Central memory CD8-positive, alpha-beta T cell (primary cell): ENCODE data around the gene NRIP3.
"Not testable (repeated sequence)": the region's sequence is repeated elsewhere in the genome, so short reads cannot be mapped to it uniquely, and the experiment has no call there.

Experiments used
- ATAC-seq: fragments of 150-1000 bp; cut with Tn5 transposase; replicated peaks from 2 replicates; pipeline ENCODE4 v1.10.0; 2022; ENCODE audit warnings: mild to moderate bottlenecking, moderate FRiP score, moderate number of reproducible peaks; ENCODE audit not compliant: poor library complexity, severe bottlenecking; ENCODE audit errors: extremely low read depth
- DNase-seq, 2 donors: peaks; one replicate each; pipeline ENCODE4 v3.0.0; 2021; ENCODE audit warnings: low spot score in 2 of 2
- H3K27ac Mint-ChIP-seq: one replicate; pipeline ENCODE4 v1.8.0; 2022; ENCODE audit warnings: low read depth, mild to moderate bottlenecking, moderate library complexity, mixed read lengths
- H3K27me3 Mint-ChIP-seq: one replicate; pipeline ENCODE4 v1.8.0; 2022; ENCODE audit warnings: mixed read lengths
- H3K36me3 Mint-ChIP-seq: one replicate; pipeline ENCODE4 v1.8.0; 2022; ENCODE audit warnings: mild to moderate bottlenecking, moderate library complexity, mixed read lengths; ENCODE audit not compliant: insufficient read depth
- H3K4me1 Mint-ChIP-seq: one replicate; pipeline ENCODE4 v1.8.0; 2022; ENCODE audit warnings: mixed read lengths
- H3K4me3 Mint-ChIP-seq: one replicate; pipeline ENCODE4 v1.8.0; 2022; ENCODE audit warnings: mild to moderate bottlenecking, moderate library complexity, mixed read lengths
- H3K9me3 Mint-ChIP-seq: one replicate; pipeline ENCODE4 v1.8.0; 2022; ENCODE audit warnings: mixed read lengths

The NRIP3 gene

DNA sequence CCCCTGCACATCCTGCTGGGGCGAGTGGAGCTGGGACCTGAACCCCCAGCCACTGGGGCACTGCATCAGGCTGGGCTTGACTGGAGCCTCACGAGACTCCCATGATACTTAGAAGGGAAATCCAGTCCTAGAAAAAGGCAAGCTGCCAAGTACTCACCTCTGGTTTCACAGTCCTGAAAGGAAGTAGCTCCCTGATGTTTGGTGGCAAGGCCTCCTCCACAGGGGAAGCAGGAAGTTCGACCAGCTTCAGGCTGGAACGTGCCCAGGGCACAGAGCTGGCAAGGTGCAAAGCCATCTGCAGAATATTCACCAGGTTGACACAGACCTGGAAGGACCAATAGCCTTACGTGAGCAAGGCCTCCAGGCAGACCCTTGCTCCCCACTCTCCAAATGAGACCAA lies 26.8 kb upstream of the NRIP3 start:
- H3K27ac Mint-ChIP-seq, result no peak overlapping the region
- ATAC-seq (no peak), DNase-seq (no peak)
- no peak overlapping the region for H3K4me3 Mint-ChIP-seq
- no peaks in the 10 kb centered on the region for H3K4me1 Mint-ChIP-seq
- peaks cover 27% of the 10 kb centered on the region for H3K27me3 Mint-ChIP-seq
- no peaks in the 10 kb centered on the region for H3K9me3 Mint-ChIP-seq
- no peaks in the 10 kb centered on the region for H3K36me3 Mint-ChIP-seq

DNA sequence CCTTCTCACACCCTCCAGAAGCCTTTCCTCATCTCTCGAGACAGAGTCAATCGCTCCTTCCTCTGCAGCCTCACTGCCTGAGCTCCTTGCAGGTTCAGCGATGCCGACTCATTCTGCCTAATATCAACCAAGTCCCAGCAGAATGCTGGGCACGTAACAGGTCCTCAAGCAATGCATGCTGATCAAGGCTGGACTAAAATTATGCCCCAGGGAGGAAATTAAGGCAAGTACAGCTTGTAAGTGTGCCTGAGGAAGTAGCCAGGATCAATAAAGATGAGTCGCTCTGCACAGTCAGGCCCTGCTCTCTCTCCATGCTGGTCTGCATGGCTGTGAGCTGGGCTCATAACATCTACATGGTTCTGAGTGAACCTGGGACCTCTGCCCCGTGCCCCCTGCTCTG lies 25.6 kb upstream of the NRIP3 start:
- Mint-ChIP-seq H3K9me3 (no peaks in the 10 kb centered on the region), H3K4me1 (no peaks in the 10 kb centered on the region), H3K36me3 (no peaks in the 10 kb centered on the region), H3K4me3 (no peak overlapping the region), H3K27ac (no peak overlapping the region), H3K27me3 (peaks cover 36% of the 10 kb centered on the region)
- ATAC-seq (no peak), DNase-seq (no peak)

DNA sequence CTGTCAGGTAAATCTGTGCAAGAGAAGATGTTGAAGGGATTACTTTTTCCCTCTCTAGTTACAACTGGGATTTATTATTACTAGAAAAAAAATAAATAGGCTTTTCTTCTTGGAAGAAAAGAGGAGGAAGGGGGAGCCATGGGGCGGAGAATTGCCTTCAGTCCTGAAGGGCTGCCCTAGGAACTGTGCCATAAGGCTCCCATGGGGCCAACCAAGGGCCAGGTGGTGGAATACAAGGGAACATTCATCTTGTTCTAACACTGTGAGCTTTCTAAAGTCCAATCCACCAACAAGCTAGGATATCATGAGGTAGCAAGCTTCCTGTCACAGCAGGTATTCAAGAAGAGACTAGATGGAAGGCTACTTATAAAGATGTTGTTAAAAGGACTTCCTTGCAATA lies 24.8 kb upstream of the NRIP3 start:
- Mint-ChIP-seq H3K4me3 (no peak overlapping the region), H3K36me3 (no peaks in the 10 kb centered on the region), H3K27me3 (peaks cover 32% of the 10 kb centered on the region), H3K4me1 (no peaks in the 10 kb centered on the region), H3K27ac (no peak overlapping the region), H3K9me3 (no peaks in the 10 kb centered on the region)
- ATAC-seq (no peak), DNase-seq (no peak)

DNA sequence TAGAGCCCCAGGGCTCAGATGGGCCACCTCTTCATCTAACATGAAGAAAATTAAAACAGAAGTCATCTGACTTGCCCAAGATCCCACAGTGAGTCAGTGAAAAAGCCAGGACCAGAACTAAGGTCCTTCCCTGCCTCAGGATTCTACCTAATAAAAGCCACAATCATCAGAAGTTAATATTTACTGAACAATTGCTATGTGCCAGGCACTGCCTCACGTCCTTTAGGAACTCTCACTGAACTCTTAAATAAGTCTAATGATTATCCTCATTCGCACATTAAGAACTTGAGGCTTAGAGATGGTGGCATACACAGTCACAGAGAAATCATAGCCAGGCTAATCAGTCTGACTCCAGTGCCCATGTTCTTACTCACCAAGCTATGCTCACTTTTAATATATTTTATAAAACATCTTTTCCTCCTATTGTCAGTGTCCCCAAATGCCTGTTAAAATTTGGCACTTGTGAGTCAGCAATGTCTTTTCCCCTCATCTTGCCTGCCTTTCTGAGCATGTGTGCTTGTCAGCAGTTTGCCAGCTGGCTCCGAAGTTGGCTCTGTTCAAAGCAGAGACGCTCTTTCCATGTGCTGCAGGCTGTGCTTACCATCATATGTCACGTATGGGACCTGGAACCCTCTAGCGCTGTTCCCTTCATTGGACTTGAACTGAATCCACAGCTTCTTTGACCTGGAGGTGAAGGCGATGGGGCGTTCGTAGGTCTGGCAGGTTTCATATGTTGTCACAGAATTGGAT lies 21.5 kb upstream of the NRIP3 start:
- DNase-seq (no peak), ATAC-seq (no peak)
- Mint-ChIP-seq H3K9me3 (no peaks in the 10 kb centered on the region), H3K36me3 (no peaks in the 10 kb centered on the region), H3K27me3 (peaks cover 45% of the 10 kb centered on the region), H3K4me3 (no peak overlapping the region), H3K27ac (no peak overlapping the region), H3K4me1 (no peaks in the 10 kb centered on the region)

DNA sequence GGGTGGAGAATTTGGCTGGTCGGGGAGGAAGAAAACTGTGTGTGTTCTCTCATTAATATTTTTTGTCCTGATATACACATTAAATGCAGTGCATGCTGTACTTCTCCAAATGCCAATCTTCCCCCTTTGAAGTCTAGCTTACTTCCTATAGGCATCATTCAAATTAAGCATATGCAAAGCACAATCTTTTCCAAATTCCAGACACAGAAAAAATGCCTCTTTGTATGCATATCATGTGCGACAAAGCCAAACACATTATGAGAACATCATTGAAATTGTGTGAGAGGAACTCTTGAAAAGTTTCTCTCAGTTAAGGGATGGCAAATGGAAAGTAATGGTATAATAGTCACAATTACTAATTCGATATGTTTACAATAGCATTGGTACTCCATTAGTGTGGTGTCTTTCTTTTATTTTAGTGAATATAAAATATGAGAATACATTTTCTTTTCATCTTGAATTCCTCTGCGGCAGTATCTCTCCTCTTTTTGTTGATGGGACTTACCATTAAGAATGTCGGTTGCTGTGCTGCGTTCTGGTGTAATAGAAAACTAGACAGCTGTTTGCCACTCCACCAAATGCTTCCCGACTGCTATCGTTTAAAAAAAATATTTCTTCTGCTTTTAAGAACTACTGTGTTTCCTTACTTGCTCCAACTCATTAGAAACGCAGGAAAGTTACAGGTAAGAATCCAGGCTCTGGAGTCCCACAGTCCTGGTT lies 19.3 kb upstream of the NRIP3 start:
- H3K27me3 Mint-ChIP-seq, result peaks cover 31% of the 10 kb centered on the region
- no peak for ATAC-seq
- no peak for DNase-seq
- H3K4me1 Mint-ChIP-seq, result no peaks in the 10 kb centered on the region
- no peak overlapping the region for H3K4me3 Mint-ChIP-seq
- H3K36me3 Mint-ChIP-seq, result no peaks in the 10 kb centered on the region
- H3K9me3 Mint-ChIP-seq, result no peaks in the 10 kb centered on the region
- no peak overlapping the region for H3K27ac Mint-ChIP-seq

DNA sequence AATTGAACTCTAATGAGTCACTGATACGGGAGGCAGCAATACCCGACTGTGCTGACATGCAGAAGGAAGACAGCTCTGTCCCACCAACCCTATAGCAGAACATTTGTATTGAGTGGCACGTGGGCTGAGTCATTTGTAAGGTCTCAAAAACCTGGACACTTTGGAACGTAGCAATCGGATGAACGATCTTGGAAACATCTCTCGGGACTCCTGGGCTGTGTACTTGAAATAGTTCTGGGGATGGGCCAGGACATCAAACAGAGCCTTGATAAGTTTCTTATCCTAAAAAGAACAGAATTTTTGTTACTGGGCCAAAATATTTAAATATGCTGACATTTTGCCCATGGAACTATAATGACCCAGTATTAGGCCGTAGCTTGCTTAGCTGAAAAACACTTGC lies 17.1 kb upstream of the NRIP3 start:
- Mint-ChIP-seq H3K9me3 (no peaks in the 10 kb centered on the region), H3K4me1 (peaks cover 7% of the 10 kb centered on the region), H3K27me3 (peaks cover 31% of the 10 kb centered on the region), H3K36me3 (no peaks in the 10 kb centered on the region), H3K4me3 (no peak overlapping the region), H3K27ac (no peak overlapping the region)
- DNase-seq (no peak), ATAC-seq (no peak)

DNA sequence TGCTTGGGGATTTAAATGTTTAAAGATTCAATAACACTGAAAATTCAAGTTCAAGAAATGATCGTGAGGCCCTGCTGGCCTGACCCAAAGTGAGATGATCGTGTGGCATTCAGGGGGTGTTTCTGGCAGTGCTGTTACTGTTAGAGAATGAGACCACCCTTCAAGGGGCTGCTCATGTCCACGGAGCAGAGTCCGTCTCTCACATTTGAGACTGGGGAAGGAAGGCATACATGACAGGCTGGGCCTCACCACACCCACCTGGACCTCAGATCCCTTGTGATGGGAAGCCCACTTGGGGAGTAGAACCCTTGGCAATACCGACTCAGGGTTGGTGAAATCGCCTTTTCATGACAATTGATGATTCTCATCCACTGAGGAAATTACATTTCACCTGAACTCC lies 16.1 kb upstream of the NRIP3 start:
- H3K4me1 Mint-ChIP-seq, result peaks cover 7% of the 10 kb centered on the region
- no peaks in the 10 kb centered on the region for H3K9me3 Mint-ChIP-seq
- no peak for DNase-seq
- H3K36me3 Mint-ChIP-seq, result no peaks in the 10 kb centered on the region
- H3K27ac Mint-ChIP-seq, result no peak overlapping the region
- peaks cover 22% of the 10 kb centered on the region for H3K27me3 Mint-ChIP-seq
- no peak overlapping the region for H3K4me3 Mint-ChIP-seq
- no peak for ATAC-seq

DNA sequence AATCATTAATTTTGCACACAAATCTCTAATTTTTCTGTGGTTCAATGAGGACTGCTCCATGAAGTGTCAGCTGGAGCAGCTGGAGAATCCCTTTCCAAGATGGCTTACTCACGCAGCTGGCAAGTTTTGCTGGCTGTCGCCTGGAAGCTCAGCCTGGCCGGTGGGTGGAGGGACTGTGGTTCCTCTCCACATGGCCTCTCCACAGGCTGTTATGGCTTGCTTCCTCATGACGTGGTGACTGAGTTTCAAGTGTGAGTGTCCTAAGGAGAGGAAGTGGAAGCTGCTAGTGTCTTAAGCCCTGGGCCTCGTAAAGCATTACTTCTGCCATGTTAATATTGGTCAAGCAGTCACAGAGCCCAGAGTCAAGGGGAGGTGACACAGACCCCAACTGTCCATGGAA lies 14.0 kb upstream of the NRIP3 start:
- ATAC-seq, result no peak
- H3K4me1 Mint-ChIP-seq, result peaks cover 7% of the 10 kb centered on the region

DNA sequence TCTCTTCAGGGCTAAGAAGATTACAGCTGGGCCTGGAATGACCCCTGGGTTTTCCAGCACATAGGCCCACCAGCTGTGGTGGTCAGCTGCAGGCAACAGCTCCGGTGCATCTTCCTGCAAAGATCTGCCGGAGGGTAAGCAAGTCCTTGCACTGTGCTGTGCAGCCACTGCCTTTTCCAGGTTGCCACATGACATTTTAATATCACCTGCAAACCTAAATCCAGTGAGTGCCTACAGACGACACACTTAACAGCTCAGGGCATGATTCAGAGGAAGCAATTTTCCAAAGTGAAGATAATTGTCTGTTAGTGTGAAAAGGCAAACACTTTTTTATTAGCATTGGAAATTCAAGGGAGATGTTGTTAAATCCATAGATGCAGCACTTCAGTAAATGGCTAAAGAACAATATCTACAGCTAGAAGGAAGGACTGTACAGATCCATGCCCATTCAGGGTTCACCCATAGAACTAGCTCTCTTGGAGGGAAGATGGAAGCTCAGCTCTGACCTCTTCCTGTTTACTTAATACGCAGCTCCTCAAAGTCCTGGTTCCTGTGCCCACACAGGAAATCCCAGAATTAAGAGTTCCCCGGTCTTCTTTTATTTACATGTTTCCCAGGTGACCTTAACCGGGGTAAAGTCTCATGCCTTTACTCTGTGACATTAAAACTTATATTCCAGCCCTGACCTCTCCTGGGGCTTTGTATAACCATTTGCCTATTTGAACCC lies 13.3 kb upstream of the NRIP3 start:
- H3K27me3 Mint-ChIP-seq, result peaks cover 9% of the 10 kb centered on the region
- ATAC-seq (no peak), DNase-seq (no peak)
- peaks cover 7% of the 10 kb centered on the region for H3K4me1 Mint-ChIP-seq
- no peaks in the 10 kb centered on the region for H3K9me3 Mint-ChIP-seq
- H3K4me3 Mint-ChIP-seq, result no peak overlapping the region
- no peaks in the 10 kb centered on the region for H3K36me3 Mint-ChIP-seq
- H3K27ac Mint-ChIP-seq, result no peak overlapping the region

More for the DNA sequence above, 14.0 kb upstream of the NRIP3 start:
- no peak for DNase-seq
- no peaks in the 10 kb centered on the region for H3K36me3 Mint-ChIP-seq
- peaks cover 14% of the 10 kb centered on the region for H3K27me3 Mint-ChIP-seq
- no peak overlapping the region for H3K27ac Mint-ChIP-seq
- no peaks in the 10 kb centered on the region for H3K9me3 Mint-ChIP-seq
- no peak overlapping the region for H3K4me3 Mint-ChIP-seq

DNA sequence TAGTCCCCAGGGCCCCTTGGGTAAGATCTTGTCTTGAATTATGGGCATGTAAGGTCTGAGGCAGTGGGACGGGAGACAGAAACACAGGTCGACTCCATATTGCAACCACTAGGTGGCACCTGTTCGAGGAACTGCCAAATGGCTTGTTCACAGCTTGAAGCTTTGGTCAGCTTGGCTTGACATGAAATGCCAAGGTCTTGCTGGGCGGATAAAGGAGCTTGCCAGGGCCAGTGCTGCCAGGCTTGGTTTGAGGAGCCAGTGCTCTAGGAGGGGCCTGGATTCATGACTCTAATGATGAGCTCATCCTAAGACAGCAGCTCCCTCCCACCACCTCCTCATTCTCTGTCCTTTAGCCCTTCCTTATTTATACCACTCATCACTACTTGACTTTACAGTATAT lies 11.9 kb upstream of the NRIP3 start:
- no peak overlapping the region for H3K4me3 Mint-ChIP-seq
- peak; percentile 23 to 32 for DNase-seq

DNA sequence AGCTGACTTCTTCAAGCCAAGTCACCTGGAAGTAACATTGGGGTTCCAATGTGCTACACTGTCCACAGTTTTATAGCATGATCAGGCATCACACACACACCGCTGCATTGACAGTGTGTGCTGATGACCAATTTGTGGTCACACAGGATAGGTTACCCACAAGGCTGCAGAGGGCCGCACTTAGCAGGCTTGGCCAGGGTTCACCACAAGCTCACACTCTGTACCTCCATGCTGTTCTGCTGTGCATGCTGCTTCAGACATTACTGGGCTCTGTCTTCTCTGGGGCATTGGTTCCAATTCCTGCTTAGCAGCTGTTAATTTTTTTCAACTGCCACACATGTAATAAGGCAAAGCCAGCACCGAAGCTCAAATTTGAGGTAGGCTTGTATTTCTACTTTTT lies 11.0 kb upstream of the NRIP3 start:
- DNase-seq (no peak), ATAC-seq (no peak)
- Mint-ChIP-seq H3K4me3 (no peak overlapping the region), H3K36me3 (no peaks in the 10 kb centered on the region), H3K9me3 (no peaks in the 10 kb centered on the region), H3K4me1 (peaks cover 7% of the 10 kb centered on the region), H3K27ac (no peak overlapping the region), H3K27me3 (peaks cover 9% of the 10 kb centered on the region)

More for the DNA sequence above, 11.9 kb upstream of the NRIP3 start:
- ATAC-seq, result no peak
- H3K27me3 Mint-ChIP-seq, result peaks cover 9% of the 10 kb centered on the region
- no peak overlapping the region for H3K27ac Mint-ChIP-seq
- H3K36me3 Mint-ChIP-seq, result no peaks in the 10 kb centered on the region
- no peaks in the 10 kb centered on the region for H3K9me3 Mint-ChIP-seq
- H3K4me1 Mint-ChIP-seq, result peaks cover 7% of the 10 kb centered on the region

DNA sequence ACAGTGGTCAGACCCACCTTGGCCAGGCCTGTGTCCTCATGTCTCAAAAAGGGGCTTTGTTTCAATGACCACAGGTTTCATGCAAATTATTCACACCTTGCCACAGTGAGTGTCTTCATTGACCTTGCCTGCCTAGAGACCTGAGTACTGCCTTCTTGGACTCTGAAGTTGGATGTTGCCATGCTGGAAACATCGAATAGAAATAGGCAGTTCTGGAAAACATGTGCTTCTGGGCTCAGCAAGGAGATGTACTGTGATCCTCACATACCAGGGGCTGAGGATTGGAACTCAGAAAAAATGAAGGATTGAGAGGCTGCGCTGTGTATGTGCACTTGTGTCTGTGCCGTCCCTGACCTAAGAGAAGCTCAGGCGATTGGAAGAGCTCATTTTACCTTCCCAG lies 9.6 kb upstream of the NRIP3 start:
- no peak for DNase-seq
- peaks cover 7% of the 10 kb centered on the region for H3K4me1 Mint-ChIP-seq
- peaks cover 9% of the 10 kb centered on the region for H3K27me3 Mint-ChIP-seq
- no peaks in the 10 kb centered on the region for H3K36me3 Mint-ChIP-seq
- ATAC-seq, result no peak
- H3K4me3 Mint-ChIP-seq, result no peak overlapping the region
- no peak overlapping the region for H3K27ac Mint-ChIP-seq
- no peaks in the 10 kb centered on the region for H3K9me3 Mint-ChIP-seq

DNA sequence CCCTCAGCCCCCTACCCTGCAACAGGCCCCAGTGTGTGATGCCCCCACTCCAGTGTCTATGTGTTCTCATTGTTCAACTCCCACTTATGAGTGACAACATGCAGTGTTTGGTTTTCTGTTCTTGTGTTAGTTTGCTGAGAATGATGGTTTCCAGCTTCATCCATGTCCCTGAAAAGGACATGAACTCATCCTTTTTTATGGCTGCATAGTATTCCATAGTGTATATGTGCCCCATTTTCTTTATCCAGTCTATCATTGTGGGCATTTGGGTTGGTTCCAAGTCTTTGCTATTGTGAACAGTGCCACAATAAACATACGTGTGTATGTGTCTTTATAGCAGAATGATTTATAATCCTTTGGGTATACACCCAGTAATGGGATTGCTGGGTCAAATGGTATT lies 5.7 kb upstream of the NRIP3 start:
- not testable (repeated sequence) for ATAC-seq, H3K9me3 Mint-ChIP-seq, H3K4me3 Mint-ChIP-seq, H3K36me3 Mint-ChIP-seq, DNase-seq, H3K27me3 Mint-ChIP-seq, H3K27ac Mint-ChIP-seq
- H3K4me1 Mint-ChIP-seq, result peaks cover 10% of the 10 kb centered on the region
